Measurements from ENCODE around the gene ANKRD6.

Gene ANKRD6

DNA sequence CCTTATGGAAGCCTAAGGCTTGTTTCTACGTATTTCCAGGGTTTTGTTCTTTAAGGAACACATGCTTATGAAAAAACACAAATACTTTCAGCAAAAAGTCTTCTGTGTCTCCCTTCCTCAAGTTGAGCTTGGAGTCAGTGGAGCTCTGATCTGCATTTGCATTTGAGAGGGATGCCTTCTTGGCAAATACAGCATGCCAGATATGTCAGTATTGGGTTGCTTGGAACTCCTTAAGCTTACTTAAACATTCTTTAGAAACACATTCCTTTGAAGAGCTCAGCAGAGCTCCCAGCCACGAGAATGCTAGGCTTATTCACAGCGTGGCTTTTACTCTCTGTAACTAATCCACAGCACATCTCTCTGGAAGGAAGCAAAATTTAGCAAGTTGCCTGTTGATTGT, 68.3 kb downstream of the ANKRD6 start:
- H3K4me3 ChIP-seq (ENCODE audit: control insufficient read depth, low read depth, low read length): no peak overlapping the region
- TF ChIP-seq, protein P1, sequence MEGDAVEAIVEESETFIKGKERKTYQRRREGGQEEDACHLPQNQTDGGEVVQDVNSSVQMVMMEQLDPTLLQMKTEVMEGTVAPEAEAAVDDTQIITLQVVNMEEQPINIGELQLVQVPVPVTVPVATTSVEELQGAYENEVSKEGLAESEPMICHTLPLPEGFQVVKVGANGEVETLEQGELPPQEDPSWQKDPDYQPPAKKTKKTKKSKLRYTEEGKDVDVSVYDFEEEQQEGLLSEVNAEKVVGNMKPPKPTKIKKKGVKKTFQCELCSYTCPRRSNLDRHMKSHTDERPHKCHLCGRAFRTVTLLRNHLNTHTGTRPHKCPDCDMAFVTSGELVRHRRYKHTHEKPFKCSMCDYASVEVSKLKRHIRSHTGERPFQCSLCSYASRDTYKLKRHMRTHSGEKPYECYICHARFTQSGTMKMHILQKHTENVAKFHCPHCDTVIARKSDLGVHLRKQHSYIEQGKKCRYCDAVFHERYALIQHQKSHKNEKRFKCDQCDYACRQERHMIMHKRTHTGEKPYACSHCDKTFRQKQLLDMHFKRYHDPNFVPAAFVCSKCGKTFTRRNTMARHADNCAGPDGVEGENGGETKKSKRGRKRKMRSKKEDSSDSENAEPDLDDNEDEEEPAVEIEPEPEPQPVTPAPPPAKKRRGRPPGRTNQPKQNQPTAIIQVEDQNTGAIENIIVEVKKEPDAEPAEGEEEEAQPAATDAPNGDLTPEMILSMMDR (conservative IDR thresholded peaks at IDR 0.05; ENCODE audit: control insufficient read depth, insufficient read depth, low read depth, low read length): no peak
- DNase-seq (ENCODE audit: low read depth): no peak

DNA sequence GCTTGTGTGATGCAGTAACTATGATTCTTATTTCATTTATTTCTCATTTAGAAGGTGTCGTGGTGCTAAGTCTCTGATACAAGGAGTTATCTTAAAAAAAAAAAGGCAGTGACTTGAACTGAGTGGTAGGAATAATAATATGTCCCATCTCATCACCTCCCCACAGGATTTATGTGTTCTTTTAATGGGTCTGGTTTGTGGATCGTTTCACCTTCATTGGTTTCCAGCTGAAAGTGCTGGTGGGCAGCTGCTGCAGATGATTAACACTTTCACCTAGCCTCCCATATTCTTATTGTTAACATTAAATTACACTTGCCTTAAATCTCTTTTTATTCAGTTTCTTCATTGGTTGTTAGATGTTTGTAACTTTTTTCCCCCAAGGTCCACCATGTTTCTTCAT, 68.8 kb downstream of the ANKRD6 start:
- no peak overlapping the region for H3K4me3 ChIP-seq (ENCODE audit: control insufficient read depth, low read depth, low read length)
- TF ChIP-seq, protein P1 (conservative IDR thresholded peaks at IDR 0.05; ENCODE audit: control insufficient read depth, insufficient read depth, low read depth, low read length): no peak
- no peak for DNase-seq (ENCODE audit: low read depth)

DNA sequence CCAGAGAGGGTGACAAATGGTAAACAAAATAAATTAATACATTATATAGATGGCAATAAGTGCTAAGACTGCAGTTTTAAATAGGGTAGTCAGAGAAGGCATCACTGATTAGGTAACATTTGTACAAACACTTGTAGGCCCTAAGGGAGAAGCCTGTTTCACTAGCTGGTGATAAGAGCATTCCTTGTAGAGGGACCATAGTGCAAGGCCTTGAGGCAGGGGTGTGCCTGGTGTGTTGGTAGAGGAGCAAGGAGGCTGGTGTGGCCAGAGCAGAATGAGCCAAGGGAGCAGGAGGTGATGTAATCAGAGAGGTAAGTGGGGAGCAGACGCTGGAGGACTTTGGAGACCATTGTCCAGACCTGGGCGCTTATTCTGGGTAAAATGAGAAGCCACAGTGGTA, 70.7 kb downstream of the ANKRD6 start:
- DNase-seq (ENCODE audit: low read depth): no peak
- no peak overlapping the region for H3K4me3 ChIP-seq (ENCODE audit: control insufficient read depth, low read depth, low read length)
- TF ChIP-seq, protein P1 (conservative IDR thresholded peaks at IDR 0.05; ENCODE audit: control insufficient read depth, insufficient read depth, low read depth, low read length): no peak

DNA sequence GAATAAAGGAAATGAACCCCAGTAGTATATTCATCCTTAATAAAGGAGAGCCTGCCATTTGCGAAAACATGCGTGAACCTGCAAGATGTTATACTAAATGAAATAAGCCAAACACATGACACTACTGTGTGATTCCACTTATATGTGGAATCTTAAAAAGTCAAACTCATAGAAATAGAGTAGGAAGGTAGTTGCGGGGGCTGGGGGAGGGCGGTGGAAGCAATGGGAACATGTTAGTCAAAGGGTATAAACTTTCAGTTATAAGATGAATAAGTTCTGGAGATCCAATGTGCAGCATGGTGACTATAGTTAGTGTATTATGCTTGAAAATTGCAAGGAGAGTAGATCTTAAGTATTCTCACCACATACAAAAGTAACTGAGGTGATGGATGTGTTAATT, 72.9 kb downstream of the ANKRD6 start:
- TF ChIP-seq, protein P1 (conservative IDR thresholded peaks at IDR 0.05; ENCODE audit: control insufficient read depth, insufficient read depth, low read depth, low read length): no peak
- DNase-seq (ENCODE audit: low read depth): no peak
- no peak overlapping the region for H3K4me3 ChIP-seq (ENCODE audit: control insufficient read depth, low read depth, low read length)

DNA sequence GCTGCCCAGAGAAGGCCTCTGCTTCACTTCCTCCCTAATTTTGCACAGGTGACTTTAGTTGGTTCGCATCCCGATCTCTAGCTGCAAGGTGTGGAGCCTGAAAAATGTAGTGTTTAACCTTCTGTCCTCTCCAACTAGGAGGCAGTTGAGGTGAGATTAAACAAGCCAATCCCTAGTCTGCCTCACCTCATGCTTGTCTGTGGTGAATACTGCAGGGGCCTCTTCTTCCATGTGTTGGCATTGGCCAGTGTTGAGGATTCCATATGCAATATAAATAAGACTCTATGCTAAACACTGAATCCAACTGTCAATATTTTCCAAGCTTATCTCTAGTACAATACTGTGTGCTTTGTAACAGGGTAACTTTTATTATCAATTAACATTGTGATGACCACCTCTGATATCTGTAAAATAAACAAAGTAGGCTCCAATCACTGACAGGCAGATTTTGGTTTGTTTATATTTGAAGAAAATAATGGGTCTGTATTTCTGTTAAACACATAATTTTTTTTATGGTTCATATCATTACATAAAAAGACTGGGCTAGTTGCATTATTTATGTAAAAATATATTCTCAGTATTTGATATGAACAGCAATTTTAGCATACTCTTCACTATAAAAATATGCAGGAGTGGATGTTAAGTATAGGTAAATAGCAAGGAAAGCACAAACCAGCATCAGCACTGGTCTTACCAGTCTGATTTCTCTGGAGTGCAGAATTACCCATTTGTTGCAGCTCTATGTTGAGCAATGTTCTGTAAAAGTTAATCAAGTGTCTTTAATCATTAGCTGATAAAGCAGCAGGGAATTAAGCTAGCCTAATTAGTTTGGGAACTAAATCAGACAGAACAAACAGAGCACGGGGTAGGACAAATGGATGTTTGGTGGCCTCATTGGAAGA, 74.0 kb downstream of the ANKRD6 start:
- no peak for DNase-seq (ENCODE audit: low read depth)
- H3K4me3 ChIP-seq (ENCODE audit: control insufficient read depth, low read depth, low read length): no peak overlapping the region
- TF ChIP-seq, protein P1 (conservative IDR thresholded peaks at IDR 0.05; ENCODE audit: control insufficient read depth, insufficient read depth, low read depth, low read length): no peak

DNA sequence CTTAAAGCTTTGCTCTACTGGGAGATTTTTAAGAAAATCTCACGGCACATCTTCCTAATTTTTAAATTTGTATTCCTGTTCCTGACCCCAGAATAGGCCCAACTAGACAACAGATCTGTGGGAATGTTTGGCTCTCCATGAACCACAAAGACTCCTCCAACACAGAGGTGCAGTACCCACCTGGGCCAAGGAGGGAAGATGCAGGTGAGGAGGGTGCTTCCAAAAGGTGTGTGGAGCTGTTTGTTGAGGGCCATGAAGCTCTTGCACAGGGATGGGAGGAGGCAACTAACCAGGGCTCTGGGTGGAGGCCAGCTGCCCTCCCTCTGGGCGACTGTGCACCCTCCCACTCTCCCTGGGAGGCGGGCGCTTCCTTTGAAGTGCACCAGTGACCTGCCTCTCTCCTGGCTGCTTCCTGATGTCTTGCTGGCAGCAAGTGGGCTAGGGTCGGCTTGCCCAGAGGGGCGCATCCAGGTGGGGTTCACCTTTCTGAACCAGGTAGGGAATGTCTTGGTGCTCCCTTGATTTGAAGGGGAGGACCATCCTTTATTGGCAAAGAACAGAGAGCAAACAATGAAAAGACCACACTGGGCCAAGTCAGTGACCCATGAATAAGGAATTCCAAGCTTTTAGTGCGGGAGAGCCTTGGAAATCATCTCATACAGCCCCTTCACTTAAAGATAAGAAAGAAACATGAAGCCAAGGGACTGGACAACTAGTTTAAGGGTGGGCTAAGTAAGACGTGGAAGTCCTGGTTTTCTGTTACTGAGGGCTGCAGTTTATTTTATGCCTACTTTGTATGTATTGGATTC, 76.0 kb downstream of the ANKRD6 start:
- no peak for DNase-seq (ENCODE audit: low read depth)
- no peak overlapping the region for H3K4me3 ChIP-seq (ENCODE audit: control insufficient read depth, low read depth, low read length)
- TF ChIP-seq, protein P1 (conservative IDR thresholded peaks at IDR 0.05; ENCODE audit: control insufficient read depth, insufficient read depth, low read depth, low read length): no peak
